NOMO-1 (cell line): ENCODE data around the gene CCDC12.

Source experiments
- DNase-seq, 2 experiments: peaks; one replicate each; lab custom pipeline; 2025; ENCODE audit not compliant: unreplicated experiment in 2 of 2; lab: John Stamatoyannopoulos, UW

CCDC12 gene

DNA sequence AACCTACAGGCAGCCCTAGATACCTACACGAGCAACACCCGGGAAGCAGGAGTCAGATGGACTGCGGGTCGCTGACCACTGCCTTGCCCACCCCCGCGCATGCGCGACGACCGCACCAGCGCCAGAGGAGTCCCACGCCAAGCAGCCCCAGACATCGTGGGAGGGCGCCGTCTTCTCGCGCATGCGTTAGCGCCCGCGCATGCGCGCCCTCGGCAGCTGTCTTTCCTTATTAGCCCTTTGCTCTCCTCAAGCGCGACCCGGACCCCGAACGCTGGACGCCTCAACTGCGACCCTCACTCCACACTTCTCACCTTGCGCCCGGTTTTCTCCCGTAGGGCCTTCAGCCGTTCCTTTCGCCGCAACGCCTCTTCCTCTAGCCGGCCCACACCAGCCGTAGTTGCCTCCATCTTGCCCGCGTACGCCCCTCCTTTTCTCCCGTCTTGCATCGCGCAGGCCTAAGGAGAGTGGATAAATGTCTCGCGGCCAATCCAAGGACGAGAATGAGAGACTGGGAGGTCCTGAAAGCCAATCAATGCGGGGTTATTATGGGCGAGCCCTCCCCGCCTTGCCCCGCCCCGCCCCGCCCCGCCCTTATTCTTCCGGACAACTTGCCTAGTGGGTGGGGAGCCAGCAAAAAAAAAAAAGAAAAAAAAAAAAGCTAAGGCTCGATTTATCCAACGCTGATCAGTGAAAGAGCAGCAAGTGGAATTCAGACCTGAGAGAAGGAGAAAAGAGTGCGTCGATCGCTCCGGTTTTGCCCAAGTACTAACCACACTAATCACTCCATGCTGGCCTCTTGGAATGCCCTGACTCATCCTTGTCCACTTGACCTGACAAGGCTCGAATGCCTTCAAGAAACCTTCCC lies at the start of gene CCDC12:
Gene CCDC12 (minus strand): TSS at position 420 of the 865 bp plus-strand sequence. CDS start 13 bp downstream, at position 407.
- DNase-seq: peak; percentile 97 to 98

DNA sequence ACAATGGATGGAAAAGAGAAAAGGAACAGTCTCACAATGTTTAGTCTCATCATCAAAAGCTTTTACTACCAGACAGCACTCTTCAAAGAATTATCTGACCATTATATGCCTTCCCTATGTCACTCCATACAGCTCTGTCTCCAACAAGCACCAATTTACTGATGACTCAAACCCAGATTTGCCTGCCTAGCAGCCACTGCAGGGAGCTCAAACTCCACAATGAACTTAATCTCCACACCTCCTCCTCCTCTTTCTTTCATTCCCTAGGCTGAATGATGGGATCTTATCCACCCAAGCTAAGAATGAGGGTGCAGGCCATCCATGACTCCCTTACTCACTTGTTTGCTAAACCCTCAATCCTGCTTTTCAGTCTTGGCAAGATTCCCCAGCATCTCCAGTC lies 48.4 kb upstream of the CCDC12 start:
- DNase-seq: no peak

DNA sequence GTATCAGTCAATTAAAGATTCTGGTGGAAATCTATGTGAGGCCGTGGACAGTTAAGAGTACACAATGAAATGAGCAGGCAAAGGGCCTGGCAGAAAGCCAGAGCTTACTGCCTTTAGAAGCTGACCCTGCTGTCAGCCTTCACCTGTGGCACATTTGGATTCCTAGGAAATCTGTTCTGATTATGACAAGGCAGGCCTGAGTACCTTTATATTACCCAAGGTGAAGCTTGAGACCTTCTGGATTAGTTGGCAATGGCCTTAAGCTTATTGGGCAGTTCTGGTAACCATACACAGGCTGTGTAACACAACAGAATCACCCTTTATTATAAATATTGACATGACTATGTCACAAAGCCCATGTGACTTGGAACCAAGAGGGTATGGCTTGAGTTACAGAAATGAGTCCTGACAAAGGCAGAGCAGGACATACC lies 46.1 kb upstream of the CCDC12 start:
- no peak for DNase-seq

DNA sequence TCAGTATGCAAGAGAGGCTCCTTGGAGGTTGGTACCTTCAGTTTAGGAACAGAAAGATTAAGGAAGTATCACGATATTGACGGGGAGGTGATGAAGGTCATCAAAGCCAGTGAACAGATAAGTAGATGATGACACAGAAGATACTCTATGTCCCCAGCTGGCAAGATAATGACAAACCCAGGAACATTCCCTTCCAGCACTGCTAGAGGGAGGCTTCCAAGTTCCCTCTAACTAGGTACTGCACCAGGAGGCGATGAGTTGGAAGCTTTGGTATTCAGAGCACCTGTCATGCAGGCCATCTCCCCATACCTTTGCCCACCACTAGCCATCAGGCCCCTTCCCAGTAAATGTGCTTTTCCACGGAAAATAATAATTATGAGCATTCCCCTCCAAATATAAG lies 43.8 kb upstream of the CCDC12 start:
- no peak for DNase-seq

DNA sequence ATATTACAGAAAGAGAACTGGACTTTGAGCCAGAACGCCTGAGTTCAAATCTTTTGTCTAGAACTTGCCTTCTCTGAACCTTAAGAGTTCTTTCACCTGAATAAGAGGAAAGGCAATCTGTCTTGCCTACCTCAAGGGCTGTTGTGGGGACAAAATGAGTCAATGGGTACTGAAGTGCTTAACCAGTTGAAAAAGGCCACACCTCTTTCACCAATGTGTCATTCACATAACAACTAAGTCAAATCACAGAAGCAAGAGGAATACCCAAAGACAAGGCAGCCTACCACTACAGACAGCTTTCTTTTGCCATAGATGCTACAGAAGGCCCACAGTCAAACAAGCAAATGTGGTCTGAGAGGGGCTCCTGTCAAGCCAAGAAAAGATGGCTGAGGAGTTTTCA lies 42.7 kb upstream of the CCDC12 start:
- DNase-seq: no peak

DNA sequence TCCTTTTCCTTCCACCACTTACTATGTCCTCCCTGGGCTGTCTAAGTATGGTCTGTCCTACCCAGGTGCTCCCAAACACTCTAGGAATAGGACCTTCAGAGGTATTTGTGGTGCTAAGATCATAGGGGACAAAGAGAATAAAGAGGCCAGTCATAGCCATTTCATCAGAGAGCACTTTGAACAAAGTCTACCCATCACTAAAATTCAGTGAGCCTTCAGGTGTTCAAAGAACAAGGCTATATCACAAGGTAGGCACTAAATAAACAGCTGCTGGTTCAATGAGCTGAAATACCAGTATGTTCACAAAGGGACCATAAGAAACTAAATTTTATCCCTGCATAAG lies 41.7 kb upstream of the CCDC12 start:
- no peak for DNase-seq

DNA sequence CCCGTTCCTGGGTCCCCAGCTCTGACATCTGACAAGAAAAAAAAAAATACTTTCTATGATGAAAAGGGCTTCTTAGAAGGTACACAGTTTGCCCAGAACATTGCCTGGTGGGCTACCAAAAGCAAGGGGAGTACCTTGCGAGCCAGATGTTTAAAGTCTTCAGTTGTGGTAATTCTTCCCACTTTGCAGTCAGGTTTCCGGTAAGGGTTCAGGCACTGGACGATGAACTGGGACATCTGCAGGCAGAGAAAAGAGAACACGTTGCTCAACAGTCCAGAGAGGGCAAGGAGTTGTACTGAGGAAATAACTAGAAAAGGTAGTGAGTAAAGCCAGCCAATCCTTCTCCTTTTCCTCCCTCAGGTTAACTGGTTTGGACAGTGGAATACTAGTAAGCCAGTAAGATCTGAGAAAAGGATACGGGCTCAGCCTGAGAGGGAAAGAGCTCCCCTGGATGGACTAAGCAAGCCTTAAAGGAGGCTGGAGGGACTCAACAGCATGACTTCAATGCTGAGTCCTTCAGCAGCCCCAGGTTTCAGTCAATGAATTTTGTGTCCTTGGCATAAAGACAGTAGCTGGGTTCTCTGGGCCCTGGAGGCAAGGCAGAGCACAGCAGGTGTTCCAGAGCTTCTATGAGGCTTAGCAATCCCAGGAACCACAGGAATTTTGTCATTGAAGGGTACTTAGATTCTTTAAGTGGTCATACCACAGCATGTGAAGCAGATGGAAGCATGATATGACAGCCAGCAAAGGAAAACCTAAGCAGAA lies 41.1 kb upstream of the CCDC12 start:
- DNase-seq: no peak

DNA sequence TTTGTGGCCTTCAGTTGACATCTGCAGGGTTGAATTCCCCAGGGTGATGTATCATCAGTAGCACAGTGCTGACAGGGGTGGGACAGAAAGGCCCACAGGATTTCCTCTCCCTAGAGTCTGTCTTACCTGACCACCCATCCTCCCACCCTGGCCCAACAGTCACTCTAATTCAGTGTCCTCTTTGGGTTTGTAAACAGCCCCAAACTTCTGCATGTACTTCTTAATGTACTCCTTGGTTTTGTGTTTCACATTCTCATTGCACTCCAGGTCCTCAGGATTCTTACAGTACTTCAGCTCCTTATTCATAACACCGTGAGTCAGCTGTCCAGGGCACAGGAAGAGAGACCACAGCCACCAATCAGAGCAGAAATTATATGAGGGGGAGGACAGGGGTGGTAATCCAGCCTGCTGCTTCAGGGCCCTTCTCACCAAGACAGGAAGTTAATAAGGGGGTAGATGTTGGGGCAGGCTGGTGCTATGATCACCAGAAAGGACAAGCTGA lies 40.4 kb upstream of the CCDC12 start:
- DNase-seq: peak in 1 of 2 experiments; percentile 1

DNA sequence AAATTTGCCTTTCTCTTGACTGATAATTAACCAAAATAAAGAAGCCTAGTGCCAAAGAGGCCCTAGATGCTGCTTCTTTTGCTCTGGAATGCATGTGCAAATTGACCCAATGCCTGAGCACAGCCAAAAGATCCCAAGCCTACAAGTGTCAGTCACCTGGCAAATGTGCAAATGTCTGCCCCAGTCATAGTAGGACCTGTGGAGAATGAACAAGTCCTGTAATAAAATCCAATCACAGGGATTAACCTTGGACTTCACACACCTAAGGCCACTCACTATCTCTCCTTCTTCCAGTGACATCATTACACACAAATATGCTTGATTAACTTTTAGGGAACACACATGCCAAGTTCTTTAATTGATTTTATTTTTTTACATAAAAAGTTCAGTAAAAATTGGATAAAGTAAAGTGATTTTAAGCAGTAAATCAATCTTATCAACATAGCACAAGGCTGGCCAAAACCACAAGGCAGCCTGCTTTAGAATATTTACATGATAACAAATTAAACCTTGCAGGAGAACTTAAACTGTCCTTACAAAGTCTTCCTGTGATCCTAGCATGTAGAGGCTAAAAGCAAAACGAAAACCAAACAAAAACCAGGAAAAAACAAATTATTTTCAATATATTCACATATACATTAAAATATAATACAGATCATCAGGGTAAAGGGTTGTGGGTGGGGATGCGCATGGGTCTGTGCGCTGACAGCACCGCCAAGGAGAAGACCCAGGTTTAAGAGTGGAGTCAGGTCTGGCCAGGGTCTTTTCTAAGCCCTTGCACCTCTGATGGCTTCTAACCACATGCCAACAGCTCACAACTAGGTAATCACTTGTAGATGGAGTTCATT lies 39.8 kb upstream of the CCDC12 start:
- no peak for DNase-seq

DNA sequence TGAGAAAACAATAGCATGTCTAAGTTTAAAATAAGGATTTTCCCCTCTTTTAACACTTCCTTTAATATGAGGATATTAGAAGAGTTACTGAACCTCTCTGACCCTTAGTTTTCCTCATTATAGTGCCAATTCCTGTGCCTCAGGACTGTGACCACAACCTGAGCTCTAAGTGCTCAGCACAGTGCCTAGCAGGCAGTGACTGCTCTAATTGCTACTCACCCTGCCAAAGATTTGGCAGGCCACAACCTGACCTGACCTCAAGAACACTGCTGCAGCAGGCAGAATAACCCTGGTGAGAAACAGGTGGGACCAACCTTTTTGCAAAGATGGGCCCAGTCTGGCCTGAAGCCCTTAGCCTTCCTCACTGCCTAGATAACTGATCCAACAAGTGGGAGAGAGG lies 38.6 kb upstream of the CCDC12 start:
- no peak for DNase-seq

DNA sequence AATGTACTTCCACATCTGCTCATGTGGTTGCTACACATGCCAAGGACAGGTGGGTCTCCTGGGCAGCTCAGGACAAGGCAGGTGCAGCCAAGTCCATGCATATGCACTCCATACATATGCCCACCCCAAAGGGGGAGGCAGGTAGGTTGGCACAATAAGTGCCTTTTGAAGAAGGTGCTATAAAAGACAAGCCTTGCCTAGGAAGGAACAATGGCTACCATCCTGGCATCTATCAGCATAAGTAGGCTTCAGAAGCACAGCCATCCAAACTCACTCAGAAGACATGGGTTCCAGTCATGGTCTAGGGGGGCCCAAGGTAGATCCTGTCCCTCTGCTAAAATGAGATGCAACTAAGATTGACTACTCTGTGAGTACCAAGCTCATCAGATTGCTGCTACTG lies 37.5 kb upstream of the CCDC12 start:
- no peak for DNase-seq

DNA sequence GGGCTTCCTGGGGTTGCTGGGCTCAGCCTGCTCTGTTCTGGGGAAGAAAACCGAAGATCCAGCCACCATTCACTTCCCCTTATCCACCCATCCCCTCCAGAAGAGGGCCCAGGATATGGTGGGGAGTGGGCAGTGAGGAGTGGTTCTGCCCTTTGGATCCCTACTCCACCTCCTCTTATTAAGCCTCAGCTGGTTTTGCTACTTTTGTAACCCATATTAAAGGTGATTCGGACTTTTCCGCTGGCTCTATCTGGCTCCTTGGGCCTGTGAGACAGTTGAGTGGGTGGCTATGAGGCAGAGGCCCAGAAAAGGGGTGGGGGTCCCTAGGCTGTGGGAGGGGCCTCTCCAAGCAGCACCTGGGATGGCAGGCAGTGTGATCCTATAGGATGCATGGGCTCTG lies 36.7 kb upstream of the CCDC12 start:
- no peak for DNase-seq

DNA sequence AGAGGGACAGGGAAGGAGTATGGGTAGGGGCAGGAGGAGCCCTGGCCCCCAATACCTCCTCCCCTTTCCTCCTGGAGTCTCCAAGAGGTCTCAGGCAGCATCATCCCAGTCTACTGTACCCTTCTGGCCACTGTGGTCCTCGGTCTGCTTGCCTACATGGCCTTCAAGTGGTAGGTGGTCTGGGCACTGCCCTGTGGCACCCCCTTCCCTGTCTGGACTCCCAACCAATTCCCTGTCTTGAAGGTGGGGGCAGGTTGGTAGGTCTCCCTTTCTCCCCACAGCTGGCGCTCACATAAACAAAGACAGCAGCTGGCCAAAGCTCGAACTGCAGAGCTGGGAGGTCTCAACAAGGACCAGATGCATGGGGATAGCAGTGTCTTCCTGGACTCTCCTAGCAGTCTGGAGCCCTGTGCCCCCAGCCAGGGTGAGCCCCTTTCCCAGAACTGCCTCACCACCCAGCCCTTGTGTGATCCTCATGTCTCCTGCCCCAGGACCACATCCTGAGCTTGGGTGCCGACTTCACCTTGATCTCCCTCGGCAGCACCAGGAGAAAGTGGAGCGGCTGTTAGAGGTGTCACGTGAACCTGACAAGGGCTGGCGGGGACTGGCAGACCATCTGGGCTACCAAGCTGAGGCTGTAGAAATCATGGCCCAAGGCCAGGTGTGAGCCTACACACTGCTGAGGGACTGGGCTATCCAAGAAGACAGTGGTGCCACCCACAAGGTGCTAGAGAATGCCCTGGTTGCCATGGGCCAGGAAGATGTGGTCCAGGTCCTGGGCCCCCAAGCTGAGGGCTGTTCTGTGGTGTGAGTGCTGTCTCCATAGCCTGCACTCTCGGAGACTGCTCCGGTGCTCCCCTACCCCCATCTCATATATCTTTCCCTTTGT lies 36.0 kb upstream of the CCDC12 start:
- no peak for DNase-seq

DNA sequence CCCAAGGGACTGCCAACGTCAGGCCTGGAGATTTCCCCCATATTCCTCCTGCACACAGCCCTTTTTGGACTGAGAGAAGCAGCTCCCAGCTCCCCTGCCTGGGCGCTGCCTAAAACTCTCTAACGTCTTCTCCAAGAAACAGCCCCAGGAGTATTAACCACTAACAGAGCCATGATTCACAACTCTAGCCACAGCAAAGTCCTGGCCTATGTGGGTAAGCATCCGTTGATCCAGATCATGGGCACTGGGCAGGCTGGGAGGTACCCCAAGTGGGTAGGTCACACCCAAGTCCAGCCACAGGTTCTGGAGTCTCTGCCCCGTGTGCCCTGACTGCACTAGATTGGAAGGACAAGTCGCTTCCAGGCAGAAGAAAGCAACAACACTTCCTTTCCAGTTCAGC lies 34.8 kb upstream of the CCDC12 start:
- no peak for DNase-seq

DNA sequence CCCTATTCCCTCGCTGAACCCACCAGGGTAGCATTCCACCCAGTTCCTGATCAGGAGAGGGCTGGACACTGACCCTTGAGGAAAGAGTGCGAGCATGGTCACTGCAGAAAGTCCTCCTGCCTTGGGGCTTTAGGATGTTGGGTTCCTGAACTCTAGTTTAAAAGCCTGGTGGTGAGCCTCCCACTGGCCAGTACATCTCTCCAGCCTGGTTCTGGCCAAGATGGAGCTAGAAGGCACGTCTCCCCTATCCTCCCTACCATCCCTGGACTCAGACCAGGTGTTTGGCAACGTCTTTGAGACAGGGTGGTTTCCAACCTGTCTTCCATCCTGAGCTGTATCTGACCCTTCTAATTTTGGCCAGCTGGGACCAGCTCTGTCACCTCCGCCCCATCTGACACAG lies 34.4 kb upstream of the CCDC12 start:
- no peak for DNase-seq

DNA sequence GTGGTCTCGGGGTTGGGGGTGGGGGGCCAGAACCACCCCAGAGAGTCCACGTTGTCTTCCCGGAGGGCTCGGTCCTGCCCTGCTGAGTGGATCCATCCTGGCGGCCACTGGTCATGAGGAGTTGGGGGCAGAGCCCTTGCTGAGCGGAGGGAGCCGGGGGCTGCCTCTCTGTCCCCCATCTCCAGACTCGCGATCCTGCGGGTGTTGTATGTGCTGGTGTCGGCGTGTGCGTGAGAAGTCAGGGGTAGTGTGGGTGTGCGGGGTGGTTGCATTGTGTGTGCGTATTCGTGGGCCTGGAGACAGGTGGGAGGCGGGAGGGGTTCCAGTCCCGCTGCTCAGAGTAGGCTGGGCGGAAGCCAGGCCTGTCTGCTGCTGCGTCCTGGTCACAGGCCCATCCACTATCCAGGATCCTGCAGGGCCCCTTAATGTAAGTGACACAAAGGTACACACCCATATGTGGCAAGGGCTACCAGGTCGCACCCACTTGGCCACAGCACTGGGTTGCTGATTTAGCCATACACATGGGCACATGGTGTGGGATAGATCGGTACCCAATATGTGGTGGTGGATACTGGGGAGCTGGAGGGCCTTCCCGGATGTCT lies 33.7 kb upstream of the CCDC12 start:
- no peak for DNase-seq

DNA sequence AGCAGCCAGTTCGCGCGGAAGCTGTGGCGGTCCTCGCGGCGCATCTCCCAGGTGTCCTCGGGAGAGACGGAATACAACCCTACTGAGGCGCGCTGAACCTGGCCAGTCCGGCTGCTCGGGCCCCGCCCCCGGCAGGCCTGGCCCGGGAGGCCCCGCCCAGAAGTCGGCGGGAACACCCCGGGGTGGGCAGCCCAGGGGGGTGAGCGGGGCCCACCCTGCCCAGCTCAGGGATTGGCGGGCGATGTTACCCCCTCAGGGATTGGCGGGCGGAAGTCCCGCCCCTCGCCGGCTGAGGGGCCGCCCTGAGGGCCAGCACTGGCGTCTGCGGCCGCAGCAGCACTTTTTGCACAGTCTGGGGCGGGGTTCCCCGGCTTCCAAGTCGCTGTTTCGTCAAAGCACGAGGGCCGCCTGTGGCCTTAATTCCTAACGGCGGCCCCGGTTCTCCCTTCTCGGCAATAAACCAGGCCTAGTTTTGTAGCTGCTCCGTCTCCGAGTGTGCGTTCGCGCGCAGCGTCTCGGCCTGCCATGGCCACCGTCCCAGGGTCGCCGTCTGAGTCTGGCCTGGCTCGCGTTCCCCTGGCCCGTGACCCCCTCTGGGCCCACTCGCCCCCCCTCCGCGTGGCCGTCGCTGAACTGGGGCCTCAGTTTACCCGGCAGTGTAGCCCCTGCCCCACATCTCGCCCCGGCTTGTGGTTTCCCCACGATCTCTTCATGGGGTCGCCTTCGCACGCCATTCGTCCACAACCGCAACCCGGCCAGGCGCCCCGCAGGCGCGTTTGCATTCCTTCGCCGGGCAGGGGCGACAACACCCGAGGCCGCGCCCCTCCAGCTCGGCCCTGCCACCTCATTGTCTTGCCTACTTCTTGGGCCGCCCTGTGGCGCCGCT lies 32.9 kb upstream of the CCDC12 start:
- no peak for DNase-seq

DNA sequence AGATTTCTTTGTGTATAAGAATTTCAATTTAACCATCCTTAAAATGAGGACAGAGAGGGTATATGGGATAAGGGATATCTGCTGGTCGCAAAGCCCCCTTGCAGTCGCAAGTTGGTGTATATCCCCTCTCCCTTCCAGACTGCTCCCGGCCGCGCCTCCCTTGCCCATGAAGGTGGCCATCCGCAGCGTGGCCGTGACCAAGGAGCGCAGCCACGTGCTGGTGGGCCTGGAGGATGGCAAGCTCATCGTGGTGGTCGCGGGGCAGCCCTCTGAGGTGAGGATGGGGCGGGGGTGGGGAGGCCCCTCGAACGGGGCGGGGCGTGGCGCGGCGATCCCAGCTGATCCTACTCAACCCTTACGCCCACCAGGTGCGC lies 32.3 kb upstream of the CCDC12 start:
- DNase-seq: no peak
